ENCODE data around the gene TMEM256. TPM values are rescaled to one million over a fixed set of nuclear protein-coding genes. Genes with fewer than 3 reads are reported as not detected.
"Not testable (repeated sequence)": the region's sequence is repeated elsewhere in the genome, so short reads cannot be mapped to it uniquely, and the experiment has no call there.

TMEM256 gene
- total RNA-seq, 1 donor, result 43.7 TPM

DNA sequence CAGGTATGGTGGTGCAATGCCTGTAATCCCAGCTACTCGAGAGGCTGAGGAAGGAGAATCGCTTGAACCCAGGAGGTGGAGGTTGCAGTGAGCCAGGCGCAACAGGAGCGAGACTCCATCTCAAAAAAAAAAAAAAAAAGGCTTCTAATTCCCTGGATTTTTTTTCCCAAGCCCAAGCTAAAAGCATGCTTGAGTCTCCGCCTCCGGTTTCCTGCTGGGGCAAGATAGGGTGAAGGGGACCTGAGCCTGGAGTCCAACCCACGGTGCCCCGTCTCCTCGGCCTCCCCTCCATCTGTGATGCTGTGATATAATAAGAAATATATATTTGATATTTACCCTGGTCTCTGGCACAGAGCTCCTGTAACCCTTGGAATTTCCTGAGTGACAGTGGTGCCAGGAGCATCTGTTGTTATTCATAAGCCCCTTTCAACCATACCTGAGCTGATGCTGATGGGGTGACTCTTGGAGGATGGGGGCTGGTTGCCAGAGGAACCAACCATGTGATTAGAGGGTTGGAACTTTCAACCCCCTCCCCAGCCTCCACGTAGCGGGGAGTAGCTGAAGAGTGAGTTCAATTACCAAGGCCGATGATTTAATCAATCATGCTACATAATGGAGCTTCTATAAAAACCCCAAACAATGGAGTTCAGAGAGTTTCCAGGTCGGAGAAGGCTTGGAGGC lies 35.8 kb downstream of the TMEM256 start:
- no peak overlapping the region for H3K4me3 ChIP-seq (ENCODE audit: low read depth, low read length)
- TF ChIP-seq, protein P1, sequence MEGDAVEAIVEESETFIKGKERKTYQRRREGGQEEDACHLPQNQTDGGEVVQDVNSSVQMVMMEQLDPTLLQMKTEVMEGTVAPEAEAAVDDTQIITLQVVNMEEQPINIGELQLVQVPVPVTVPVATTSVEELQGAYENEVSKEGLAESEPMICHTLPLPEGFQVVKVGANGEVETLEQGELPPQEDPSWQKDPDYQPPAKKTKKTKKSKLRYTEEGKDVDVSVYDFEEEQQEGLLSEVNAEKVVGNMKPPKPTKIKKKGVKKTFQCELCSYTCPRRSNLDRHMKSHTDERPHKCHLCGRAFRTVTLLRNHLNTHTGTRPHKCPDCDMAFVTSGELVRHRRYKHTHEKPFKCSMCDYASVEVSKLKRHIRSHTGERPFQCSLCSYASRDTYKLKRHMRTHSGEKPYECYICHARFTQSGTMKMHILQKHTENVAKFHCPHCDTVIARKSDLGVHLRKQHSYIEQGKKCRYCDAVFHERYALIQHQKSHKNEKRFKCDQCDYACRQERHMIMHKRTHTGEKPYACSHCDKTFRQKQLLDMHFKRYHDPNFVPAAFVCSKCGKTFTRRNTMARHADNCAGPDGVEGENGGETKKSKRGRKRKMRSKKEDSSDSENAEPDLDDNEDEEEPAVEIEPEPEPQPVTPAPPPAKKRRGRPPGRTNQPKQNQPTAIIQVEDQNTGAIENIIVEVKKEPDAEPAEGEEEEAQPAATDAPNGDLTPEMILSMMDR (IDR thresholded peaks at IDR 0.05; ENCODE audit: insufficient read depth, low read length), result no peak
- no peak for DNase-seq (ENCODE audit: low read depth)

DNA sequence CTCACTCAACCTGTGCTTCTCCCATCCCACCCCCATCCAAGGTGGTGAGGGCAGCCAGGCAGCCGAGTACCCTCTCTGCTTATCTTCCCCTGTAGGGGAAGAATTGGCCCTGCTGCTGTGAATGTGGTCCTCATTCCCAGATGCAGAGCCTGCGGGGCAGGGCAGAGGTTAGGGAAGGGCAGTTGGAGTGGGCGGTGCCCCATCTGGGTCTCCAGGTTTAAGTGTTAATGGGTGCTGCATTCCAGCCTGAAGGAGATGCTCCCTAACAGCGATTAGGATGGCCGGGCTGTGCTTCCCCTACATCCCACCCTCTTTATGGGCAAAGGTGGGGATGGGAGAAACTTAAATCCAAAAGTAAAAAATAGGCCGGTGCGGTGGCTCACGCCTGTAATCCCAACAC lies 36.8 kb downstream of the TMEM256 start:
- TF ChIP-seq, protein P1 (IDR thresholded peaks at IDR 0.05; ENCODE audit: insufficient read depth, low read length), result no peak
- no peak for DNase-seq (ENCODE audit: low read depth)
- H3K4me3 ChIP-seq (ENCODE audit: low read depth, low read length), result no peak overlapping the region

DNA sequence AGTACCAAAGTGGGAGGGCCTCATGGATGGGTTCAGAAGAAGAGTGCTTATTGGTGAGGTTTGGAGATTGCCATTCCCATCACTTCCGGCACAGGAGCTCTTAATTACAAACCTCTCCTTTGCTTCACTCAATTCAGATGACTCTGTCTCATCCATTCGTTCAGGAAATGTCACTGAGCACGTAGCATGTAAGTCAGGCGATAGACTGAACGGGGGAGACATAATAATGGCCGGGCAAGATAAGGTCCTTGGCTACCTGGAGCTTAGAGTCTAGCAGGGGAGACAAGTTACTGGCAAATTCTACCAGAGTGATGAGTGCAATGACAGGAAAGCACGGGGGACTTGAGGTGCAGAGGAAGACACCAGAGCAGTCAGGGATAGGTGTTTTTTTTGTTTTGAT lies 37.9 kb downstream of the TMEM256 start:
- DNase-seq (ENCODE audit: low read depth); H3K4me3 ChIP-seq (ENCODE audit: low read depth, low read length): not testable (repeated sequence)

DNA sequence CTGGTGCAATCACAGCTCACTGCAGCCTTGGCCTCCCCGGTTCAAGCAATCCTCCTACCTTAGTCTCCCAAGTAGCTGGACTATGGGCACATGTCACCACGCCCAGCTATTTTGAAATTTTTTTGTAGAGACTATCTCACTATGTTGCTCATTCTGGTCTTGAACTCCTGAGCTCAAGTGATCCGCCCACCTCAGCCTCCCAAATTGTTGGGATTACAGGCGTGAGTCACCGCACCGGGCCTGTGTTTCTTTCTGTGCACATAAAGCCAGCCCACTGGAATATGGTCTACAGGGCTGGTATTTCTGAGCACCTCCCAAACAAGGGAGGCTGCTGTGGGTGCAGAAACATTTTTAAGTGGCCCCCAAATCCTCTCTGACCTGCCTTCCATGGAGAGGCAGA lies 40.6 kb downstream of the TMEM256 start:
- no peak for DNase-seq (ENCODE audit: low read depth)
- no peak overlapping the region for H3K4me3 ChIP-seq (ENCODE audit: low read depth, low read length)
- TF ChIP-seq, protein P1 (IDR thresholded peaks at IDR 0.05; ENCODE audit: insufficient read depth, low read length), result no peak

DNA sequence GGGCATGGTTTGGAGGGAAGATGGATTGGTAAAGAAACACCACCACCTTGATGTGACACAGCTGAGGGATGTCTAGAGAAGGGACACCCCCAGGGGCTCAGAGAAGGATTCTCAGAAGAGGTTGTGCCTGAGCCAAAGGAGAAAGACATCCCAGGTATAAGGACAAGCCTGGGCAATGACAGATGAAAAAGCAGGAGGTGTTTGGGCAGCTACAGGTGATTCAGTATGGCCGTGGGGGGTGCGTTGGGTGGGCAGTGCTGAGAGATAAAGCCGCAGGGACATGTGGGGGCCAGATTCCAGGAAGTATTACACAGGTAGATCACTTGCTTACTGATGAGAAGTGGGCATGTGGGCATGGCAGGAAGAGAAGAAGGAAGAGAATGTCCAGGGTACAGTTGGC lies 42.0 kb downstream of the TMEM256 start:
- DNase-seq (ENCODE audit: low read depth), result no peak
- H3K4me3 ChIP-seq (ENCODE audit: low read depth, low read length), result no peak overlapping the region
- TF ChIP-seq, protein P1 (IDR thresholded peaks at IDR 0.05; ENCODE audit: insufficient read depth, low read length), result no peak

DNA sequence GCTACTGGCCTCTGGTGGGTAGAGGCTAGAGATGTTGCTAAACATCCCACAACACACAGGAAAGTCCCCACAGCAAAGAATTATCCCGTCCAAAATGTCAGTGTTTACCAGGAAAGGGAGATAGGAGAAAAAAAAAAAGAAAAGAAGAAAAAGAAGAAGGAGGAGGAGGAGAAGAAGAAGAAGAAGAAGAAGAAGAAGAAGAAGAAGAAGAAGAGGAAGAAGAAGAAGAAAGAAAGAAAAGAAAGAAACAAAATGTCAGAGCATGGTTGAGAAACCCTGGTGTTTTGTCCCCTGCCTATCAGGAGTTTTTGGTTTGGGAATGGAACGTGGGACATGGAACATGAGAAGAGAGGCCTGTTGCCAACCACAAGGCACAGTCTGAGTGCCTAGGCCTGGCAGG lies 46.5 kb downstream of the TMEM256 start:
- no peak for DNase-seq (ENCODE audit: low read depth)
- no peak overlapping the region for H3K4me3 ChIP-seq (ENCODE audit: low read depth, low read length)
- TF ChIP-seq, protein P1 (IDR thresholded peaks at IDR 0.05; ENCODE audit: insufficient read depth, low read length), result no peak

DNA sequence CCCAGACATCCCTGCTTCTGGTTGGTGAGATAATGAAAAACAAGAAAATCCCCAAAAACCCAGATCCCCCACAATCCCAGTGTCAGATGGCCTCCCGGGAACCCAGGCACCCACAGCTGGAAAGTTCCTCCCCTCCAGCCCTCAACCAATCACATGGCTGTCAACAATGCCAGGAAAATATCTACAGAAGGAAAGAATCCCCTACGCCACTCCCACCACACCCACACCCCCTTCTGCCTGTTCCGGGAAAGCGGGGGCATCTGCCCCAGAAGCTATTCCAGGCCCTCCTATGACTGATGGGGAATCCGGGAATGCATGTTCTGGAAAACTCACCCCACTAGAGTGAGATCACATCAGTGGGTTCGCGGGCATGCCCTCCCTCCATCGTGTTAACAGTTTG lies 47.1 kb downstream of the TMEM256 start:
- no peak for DNase-seq (ENCODE audit: low read depth)
- H3K4me3 ChIP-seq (ENCODE audit: low read depth, low read length), result no peak overlapping the region
- TF ChIP-seq, protein P1 (IDR thresholded peaks at IDR 0.05; ENCODE audit: insufficient read depth, low read length), result no peak

Data from fibroblast of the aortic adventitia (primary cell).